Measurements from ENCODE around the gene PALB2.
"Not testable (repeated sequence)": the region's sequence is repeated elsewhere in the genome, so short reads cannot be mapped to it uniquely, and the experiment has no call there.

The PALB2 gene

DNA sequence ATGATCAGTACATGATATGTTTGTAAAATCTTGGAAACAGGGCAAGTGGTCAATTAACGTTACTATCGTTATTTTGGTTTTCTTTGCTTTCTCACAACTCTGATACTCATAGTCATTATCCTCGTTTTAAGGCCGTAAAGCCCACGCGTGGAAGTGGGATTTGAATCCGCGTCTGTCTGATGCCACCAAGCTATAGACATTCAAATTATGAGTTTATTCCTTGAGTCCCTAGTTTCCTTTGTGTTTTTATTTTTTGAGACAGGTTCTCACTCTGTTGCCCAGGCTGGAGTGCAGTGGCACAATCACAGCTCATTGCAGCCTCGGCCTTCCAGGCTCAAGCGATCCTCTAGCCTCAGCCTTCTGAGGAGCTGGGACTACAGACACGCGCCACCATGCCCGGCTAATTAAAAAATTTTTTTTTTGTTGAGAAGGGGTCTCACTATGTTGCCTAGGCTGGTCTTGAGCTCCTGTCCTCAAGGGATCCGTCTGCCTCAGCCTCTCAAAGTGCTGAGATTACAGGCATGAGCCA, 1.2 kb upstream of the PALB2 start:
- DNase-seq = no peak

DNA sequence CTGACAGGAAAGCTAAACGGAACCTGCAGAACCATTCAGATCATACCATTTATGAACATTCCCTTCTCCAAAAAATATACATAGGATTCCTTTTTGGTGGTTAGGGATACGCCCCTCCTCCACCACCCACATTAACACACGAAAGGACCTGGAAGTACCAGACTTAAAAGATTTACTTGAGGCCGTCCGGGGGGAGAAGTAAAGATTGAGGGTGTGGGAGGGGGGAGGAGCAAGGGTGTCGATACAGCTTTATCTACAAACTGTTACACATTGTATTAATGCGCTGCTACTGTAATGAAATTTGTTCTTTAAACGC, 537 bp downstream of the PALB2 start:
- no peak for DNase-seq

DNA sequence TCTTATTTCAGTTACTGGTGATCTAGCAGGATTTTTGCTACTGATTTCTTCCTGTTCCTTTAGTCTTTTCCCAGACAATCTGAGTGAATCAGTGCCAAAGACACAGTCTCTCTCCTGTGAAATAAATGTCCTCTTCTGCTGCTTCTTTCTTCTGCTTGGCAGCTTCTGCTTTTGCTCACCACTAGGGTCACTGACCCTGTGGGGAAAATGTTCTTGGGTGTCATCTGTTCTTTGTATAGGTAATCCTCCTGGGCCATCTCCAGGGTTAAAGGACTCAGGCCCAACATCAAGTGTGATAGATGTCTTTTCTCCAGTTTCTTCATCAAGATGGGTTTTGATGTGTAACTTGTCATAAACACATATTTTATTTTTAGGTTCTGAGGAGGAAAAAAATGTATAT, 5.2 kb downstream of the PALB2 start:
- DNase-seq = no peak

DNA sequence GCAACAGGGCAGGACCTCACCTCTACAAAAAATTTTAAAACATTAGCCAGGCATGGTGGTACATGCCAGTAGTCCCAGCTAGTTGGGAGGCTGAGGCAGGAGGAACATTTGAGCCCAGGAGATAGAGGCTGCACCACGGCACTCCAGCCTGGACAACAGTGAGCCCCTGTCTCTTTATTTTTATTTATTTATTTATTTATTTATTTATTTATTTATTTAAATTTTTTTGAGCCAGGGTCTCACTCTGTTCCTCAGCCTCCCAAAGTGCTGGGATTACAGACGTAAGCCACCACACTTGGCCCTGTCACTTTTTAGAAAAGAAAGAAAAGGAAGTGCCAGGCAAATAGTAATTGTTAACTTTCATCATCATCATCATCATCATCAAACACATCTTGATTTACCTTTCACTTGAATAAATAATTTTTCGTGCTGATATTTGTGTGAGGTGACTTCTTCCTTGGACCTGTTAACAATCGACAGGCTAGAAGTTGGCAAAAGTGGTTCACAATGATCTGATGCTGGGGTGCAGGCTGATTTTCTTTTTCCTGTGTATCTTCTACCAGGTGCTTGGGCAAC, 6.6 kb downstream of the PALB2 start:
- DNase-seq = no peak

DNA sequence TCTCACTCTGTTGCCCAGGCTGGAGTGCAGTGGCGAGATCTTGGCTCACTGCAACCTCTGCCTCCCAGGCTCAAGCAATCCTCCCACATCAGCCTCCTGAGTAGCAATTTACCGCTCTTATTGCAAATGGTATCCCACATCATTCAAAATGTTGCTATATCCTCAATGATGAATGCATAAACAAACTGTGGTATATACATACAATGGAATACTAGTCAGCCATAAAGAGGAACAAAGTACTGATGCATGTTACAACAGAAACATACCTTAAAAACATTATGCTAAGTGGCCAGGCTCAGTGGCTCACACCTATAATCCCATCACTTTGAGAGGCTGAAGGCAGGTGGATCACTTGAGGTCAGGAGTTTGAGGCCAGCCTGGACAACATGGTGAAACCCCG, 9.2 kb downstream of the PALB2 start:
- not testable (repeated sequence) for DNase-seq

DNA sequence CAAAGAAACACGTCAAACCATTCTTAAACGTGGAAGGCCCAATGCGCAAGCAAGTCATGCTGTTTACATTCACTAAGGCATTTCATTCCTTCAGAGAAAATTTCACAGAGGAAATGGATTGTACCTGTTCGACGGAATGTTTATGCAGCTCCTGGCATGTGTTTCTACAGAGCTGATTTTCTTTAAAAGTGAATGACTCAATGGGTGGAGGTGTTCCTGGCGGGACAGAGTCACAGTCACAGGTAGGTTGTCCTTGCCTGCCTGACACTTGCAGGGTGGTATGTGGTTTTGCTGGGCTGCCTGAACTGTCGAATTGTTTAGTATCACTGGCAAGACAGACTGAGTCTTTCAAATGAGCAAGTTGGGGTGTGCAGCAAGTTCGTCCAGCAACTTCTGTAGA, 11.6 kb downstream of the PALB2 start:
- DNase-seq = no peak

DNA sequence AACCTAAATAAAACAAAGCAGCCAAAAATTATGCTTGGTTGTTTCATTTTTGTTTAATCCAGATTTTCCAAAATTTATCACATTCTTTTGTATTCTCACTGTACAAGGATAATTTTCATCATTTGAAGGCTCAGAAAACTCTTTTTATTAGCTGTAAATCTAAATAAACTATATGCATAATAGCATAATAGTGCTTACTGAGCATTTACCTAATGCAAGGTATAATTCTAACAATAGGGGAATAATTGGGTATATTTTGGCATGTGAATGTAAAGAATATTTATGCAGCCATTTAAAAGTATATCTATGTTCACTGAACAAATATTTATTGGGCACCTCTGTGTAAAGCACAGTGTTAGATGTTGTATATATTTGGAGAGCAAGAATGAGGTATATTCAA, 17.0 kb downstream of the PALB2 start:
- DNase-seq = no peak

DNA sequence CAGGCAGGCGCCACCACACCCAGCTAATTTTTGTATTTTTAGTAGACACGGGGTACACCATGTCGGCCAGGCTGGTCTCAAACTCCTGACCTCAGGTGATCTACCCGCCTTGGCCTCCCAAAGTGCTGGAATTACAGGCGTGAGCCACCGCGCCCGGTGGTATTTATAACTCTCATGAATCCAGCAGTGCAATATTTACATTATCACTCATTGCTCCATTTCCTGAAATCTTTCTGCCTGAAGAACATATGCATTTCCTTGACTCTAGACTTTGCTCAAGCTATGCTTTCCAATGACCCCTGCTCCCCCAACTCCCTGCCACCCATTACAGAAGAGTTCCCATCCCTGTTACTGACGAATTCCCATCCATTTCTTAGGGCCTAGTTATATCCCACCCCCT, 25.3 kb downstream of the PALB2 start:
- DNase-seq = no peak

DNA sequence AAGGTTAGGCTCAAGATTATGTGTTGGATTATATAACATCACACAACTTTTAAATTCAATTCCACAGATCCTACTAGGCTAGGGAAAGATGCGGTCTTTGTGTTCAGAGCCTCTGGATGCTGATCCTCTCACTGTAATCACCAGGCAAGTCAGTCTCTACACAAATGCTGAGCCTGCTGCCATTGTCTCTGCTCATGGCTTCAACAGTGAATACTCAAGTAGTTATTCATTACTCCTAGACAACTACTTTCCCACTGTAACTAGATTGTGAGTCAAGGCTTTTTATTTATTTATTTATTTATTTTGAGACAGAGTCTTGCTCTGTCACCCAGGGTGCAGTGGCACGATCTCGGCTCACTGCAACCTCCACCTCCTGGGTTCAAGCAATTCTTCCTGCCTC, 29.2 kb downstream of the PALB2 start:
- DNase-seq = no peak

DNA sequence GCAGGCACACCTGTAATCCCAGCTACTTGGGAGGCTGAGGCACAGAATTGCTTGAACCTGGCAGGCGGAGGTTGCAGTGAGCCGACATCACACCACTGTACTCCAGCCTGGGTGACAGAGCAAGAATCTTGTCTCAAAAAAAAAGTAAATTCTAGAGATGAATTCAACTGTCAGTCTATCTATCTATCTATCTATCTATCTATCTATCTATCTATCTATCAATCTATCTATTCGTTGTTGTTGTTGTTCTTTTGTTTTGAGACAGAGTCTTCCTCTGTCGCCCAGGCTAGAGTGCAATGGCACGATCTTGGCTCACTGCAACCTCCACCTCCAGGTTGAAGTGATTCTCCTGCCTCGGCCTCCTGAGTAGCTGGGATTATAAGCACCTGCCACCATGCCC, 30.2 kb downstream of the PALB2 start:
- DNase-seq = not testable (repeated sequence)

DNA sequence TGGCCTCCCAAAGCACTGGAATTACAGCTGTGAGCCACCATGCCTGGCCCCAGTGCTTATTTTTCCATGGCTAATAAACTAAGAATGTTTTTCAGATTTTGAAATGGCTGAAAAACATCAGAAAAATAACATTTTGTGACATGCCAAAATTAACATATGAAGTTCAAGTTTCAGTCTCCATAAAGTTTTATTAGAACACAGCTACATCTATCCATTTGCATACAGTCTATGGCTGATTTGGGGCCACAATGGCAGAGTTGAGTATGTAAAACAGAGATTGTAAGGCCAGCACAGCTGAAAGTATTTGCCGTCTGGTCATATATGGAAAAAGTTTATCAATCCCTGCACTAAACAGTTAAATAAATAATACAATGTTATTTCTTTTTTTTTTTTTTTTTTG, 31.2 kb downstream of the PALB2 start:
- no peak for DNase-seq

DNA sequence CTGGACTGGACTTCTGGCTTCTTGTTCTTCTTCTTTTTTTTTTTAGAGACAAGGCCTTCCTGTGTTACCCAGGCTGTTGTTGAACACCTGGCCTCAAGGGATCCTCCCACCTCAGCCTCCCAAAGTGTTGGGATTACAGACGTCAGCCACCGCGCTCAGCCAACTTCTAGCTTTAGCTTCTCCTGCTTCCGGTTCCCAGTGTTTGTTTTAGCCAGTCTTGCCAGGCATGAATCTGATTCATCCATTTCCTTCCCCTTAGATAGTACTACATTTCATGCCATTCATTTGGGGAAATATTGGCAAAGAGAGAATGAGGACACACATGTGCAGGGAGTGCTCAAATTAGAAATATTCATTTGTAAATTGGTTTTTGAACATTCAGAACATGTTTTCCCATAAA, 32.9 kb downstream of the PALB2 start:
- no peak for DNase-seq

DNA sequence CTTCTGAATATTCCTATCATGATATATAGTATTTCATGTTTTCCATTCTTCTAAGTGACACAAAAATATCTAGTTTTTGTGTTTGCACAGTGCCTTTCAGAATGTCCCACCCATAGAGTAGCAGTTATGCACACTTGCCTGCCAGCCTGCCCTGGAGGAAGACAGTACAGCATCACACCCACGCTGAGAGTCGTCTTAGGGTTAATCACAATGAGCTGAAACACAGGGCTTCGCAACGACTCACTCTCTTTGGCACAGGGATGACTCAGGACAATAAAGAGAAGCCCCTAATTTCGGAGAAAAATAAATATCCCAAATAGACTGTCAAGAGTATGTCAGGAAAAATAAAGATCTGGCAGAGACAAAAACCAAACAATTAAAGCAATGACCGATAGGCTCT, 33.4 kb downstream of the PALB2 start:
- DNase-seq = no peak

DNA sequence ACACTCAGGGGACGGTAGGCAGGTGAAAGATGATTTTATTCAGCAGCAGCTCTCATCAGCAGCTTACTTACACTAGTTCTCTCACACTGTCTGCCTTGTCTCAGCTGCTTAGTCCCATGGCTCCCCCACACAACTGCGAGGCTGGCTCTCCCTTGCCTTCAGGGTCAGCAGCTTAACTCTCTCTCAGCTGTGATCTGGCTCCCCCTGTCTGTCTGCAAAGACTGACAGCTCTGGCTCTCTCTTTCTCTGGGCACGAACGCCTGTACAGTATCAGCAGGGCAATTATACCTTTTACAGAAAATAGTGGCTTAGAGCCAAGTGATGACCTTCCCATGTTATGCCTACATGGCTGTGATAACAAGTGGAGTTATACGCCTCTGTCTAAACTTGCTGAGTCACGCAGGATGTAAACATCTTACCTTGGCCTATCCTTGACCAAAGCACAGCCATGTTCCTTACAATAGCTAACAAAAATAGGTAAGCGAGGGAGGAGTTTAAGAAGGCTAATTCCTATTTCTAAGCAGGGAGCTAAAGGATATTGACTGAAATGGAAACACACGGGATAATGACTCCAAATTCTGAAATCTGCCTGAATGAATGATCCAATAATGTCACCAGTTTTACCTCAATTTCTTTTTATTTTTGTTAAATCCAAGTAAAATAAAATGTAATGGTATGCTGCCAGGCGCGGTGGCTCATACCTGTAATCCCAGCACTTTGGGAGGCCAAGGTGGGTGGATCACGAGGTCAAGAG, 43.9 kb downstream of the PALB2 start:
- peak; percentile 37 to 39 for DNase-seq

DNA sequence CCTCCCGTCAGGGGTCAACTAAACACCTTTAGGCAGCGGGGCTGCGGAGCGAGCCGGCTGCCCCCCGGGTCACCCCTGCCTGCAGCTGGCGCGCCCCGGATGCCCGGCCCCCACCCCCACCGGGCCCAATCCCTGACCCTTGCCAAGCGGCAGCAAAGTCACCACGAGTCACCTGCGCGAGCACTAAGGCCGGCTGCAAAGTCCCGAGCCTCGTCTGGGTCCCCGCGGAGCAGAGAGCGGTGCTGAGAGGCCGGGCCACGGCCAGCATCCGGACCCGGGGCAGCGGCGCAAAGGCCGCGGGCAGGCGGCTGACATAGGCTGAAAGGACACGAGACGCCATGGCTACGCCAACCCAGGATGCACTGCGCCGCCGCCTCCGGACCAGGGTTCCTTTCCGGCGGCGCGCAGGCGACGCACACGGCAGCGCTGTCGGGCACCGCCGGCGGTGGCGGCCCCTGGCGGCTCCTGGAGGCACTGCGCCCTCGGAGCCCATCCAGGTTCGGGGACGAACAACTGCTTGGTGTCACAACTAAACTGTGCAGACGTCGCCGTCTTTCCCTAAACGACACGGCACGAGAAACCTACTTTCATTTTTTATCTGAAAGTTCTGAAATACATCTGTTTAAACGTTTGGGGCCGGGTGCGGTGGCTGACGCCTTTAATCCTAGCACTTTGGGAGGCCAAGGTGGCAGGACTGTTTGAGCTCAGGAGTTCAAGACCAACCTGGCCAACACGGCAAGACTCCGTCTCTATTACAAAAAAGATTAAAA, 45.0 kb downstream of the PALB2 start, which contains the start of gene NDUFAB1:
TSS of gene NDUFAB1 (minus strand) at position 366 of the 770 bp plus-strand sequence. CDS start at position 340, 26 bp downstream.
- DNase-seq = peak; percentile 94 to 96

DNA sequence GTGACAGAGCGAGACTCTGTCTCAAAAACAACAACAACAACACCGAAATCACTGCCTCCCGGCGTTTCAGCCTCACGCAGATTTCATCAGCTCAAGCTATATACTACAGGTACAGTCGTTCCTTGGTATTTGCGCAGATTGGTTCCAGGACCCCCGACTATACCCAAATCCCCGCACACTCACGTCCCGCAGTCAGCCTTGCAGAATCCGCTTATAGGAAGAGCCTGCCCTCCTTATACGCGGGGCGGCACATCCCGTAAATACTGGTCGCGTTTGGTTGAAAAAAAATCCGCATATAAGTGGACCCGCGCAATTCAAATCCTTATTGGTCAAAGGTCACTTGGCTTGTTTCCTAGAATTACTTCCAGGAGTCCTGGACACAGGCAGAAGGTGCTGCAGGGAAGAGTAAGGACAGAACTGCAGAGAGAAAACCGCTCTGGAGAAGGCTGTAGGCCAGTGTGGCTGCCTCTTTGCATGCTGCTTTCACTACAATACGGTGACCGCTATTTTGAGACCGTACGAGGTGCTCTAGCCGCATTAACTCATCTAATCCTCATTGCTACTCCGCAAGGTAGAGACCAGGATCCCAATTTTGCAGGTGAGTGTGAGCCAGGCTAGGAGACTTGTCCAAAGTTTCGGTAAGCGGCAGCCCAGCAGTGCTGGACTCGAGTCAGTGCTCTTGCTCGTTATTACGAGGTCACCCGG, 45.7 kb downstream of the PALB2 start:
- peak in 1 of 2 experiments; percentile 23 for DNase-seq

DNA sequence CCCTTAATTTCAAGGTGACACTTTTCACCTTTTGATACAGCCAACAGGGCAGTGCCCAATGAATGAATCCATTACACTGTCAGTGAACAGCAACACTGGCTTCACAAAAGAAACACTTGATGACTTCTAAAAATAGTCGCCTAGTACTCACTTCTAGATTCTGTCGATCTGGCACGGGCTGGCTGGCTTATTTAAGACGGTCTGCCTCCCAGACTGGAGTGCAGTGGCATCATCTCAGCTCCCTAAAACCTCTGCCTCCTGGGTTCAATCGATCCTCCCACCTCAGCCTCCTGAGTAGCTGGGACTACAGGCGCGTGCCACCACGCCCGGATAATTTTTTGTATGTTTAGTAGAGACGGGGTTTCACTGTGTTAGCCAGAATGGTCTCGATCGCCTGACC, 46.9 kb downstream of the PALB2 start:
- no peak for DNase-seq

DNA sequence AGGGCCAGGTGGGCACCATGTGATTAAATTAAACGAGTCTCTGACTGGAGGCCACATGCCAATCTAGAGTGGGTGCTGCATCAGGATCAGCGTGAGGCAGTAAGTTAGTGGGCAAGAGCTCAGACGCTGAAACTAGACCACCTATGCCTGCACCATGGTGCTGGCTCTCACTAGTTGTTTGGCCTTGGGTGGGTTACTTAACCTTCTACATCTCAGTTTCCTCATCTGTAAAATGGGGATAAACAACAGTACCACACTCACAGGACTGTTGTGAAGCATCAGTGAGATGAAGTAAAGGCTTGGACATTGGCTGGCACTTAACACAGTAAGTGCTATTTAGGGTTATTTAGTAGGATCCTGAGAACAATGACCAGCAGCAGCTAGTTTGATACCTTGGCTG, 50.9 kb downstream of the PALB2 start:
- no peak for DNase-seq

DNA sequence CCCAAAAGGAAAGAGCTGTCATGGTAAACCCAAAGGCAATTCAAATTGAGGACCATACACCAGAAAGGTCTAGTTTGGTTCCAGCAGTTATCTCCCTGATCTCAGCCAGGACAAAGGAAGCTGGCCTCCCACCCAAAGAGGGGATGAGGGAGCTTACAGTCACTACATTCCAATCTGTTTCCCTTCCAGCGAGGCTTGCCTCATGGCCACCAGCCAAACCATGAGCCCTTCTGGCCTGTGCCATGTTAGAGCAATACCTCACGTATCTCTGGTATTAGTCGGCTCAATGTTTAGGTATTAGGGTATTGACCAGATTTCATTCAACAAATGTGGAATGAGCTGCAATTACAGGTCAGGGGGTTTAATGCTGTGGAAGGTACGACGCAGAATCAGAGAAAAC, 53.4 kb downstream of the PALB2 start:
- DNase-seq = no peak

DNA sequence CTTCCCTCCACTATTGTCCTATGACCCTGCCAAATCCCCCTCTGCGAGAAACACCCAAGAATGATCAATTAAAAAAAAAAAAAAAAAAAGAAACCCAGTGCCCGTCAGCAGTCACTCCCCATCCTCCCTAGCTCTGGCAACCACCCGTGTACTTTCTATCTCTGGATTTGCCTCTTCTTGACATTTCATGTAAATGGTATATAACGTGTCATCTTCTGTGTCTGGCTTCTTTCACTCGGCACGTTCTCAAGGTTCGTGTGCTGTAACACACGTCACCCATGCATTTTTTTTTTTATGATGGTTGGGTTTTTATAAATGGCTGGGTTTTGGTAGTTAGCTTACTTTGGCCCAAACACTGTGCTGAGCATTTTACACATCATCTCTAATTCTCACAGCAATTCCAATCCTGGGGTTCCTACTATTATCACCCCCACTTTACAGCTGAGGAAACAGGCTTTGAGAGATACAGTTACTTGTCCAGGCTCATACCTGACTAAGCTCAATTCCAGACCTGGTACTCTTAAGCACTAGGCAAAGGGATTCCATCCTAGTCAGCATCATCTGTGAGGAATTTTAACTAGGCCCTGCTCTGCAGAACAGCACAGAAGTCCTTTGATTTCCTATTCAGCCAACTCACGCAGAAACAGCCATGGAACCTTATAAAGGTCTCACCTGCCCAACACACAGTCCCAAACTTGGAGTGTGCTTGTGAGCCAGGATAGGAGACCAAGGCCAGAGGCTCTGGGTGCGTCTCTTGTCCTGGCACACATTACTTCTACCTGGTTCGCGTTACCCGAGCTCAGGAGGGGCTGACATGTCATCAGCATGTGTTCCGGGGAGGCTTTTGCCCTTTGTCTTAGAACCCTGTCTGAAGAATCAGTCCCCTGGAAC, 56.7 kb downstream of the PALB2 start:
- no peak for DNase-seq

DNA sequence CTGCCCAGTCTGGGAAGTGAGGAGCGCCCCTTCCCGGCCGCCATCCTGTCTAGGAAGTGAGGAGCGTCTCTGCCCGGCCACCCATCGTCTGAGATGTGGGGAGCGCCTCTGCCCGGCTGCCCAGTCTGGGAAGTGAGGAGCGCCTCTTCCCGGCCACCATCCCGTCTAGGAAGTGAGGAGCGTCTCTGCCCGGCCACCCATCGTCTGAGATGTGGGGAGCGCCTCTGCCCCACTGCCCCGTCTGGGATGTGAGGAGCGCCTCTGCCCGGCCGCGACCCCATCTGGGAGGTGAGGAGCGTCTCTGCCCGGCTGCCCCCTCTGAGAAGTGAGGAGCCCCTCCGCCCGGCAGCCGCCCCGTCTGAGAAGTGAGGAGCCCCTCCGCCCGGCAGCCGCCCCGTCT, 57.8 kb downstream of the PALB2 start:
- DNase-seq = not testable (repeated sequence)

DNA sequence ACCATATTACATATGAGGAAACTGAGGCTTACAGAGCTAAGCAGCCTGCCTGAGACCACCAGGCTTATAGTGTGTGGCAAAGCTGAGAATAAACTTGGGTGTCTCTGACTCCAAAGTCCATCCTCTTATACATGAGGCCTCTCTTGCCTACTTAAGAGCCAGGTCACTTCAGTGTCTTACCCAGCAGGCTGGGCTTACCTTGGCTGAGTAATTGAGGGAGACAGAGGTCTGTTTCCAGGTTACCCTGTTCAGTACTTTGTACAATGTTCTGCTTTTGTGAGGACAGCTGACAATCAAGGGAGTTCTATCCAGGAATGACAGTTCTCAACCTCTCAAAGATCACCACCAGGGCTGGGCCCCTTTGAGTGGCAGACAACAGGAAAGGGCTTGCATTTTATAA, 59.3 kb downstream of the PALB2 start:
- no peak for DNase-seq

All from activated T-cell treated with anti-CD3 and anti-CD28 coated beads, Interleukin-2, amount 50 U/mL, for 48 hours (primary cell).